Spinal cord (tissue), 10 donors: Measurements from ENCODE around the gene CCNL1. TPM values are rescaled to one million over a fixed set of nuclear protein-coding genes. Genes with fewer than 3 reads are reported as not detected.

Experiments
- DNase-seq, 6 donors: peaks; one replicate each; pipeline versions ENCODE4 v3.0.0 to v3.0.0-alpha.2; 2013 to 2015; ENCODE audit warnings: low spot score in 6 of 6, low read depth in 4 of 6
- H3K27ac ChIP-seq: one replicate; pipeline ENCODE4 v1.5.1; 2013; ENCODE audit warnings: low read depth, low read length, control low read depth
- H3K27me3 ChIP-seq: one replicate; pipeline ENCODE4 v1.6.1; 2013; ENCODE audit warnings: low read length; ENCODE audit not compliant: control insufficient read depth, insufficient read depth
- H3K36me3 ChIP-seq: one replicate; pipeline ENCODE4 v1.6.1; 2013; ENCODE audit warnings: low read length; ENCODE audit not compliant: control insufficient read depth, insufficient read depth
- H3K4me1 ChIP-seq: one replicate; pipeline ENCODE4 v1.6.1; 2013; ENCODE audit warnings: low read length; ENCODE audit not compliant: control insufficient read depth, insufficient read depth
- H3K4me3 ChIP-seq: one replicate; pipeline ENCODE4 v1.5.1; 2013; ENCODE audit warnings: low read depth, low read length, control low read depth
- H3K9me3 ChIP-seq: one replicate; pipeline ENCODE4 v1.6.1; 2013; ENCODE audit warnings: low read length; ENCODE audit not compliant: control insufficient read depth, insufficient read depth
- WGBS: methylation state at CpG from one replicate; pipeline ENCODE4 v1.1.5; 2013; ENCODE audit warnings: missing lambda C conversion rate; ENCODE audit not compliant: insufficient coverage; 5-methylcytosine and 5-hydroxymethylcytosine counted together
- polyA plus RNA-seq, 2 donors: library from polyadenylated mRNA; unstranded; fragments of 120-200 nt; gene quantifications; one replicate each; pipeline ENCODE4 v1.2.1, GENCODE V29; 2013; ENCODE audit not compliant: insufficient read length in 2 of 2
- total RNA-seq, 2 donors: library from RNA; depleted of rRNA in 1 of 2; stranded (reverse); fragments of 120-200 nt in 1 of 2; fragments of >200 nt in 1 of 2; gene quantifications; one replicate each; pipeline versions ENCODE4 v1.2.3 to v1.2.4, GENCODE V29; 2013 to 2014
- donor health status: healthy.

Gene CCNL1
- total and polyA plus RNA-seq, 4 donors: 70.0 to 154 (median 117) TPM

DNA sequence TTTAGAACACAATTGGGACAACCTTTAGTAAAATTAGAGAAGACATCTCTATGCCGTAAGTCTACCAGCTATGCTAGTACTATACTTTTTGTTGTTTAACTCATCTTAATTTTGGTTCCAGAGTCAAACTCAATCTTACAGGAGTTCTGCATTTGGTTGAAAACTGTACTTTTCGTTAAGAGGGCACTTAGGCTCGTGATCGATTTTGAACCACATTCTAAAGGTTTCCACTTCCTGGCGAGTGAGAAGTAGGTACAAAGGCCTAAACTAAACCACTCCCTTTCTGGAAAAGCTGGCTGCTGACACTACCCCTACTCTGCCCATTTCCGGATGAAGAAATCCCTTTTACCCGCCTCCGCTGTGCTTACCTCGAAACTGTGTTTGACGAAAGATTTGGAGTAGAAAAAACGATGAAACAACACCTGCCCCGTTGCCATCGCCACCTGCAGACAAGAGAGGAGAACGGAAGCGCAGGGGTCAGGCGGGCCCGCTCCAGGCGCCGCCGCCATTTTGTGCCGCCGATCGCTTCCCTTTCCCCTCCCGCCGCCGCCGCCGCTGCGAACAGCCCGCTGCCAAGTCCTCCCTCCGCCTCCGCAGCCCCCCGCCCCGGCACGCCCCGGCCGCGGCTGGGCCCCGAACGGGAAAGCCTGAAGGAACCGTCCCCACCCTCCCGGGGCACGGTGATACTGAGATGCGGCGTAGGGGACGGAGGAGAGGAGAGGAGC, 748 bp downstream of the CCNL1 start:
- Histone ChIP-seq H3K4me1 (peaks cover 7% of the 10 kb centered on the region), H3K36me3 (peaks cover 5% of the 10 kb centered on the region), H3K27me3 (no peaks in the 10 kb centered on the region), H3K4me3 (peak overlapping the region; percentile 98), H3K27ac (peak overlapping the region; percentile 100), H3K9me3 (no peaks in the 10 kb centered on the region)
- peak in 3 of 6 donors; percentile 33 to 79 (median 77) for DNase-seq
- under 1% methylated on average over 32 of the region's 46 CpGs for WGBS

DNA sequence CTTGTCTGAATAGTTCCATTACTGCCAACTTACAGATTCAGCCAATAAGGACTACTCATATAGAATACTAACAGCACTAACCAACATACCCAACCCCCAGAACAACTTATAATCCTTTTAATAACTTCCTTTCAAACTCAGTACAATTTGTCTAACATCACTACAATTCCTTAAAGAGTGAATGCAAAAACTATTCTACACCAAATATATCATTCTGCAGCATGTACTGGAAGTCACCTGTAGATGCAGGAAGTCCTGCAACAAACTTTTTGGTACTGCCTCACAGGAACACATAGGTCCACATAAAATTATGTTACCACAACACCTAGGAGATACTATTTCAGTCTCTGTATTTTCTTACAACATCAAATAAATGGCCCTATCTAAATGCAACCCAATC, 2.1 kb downstream of the CCNL1 start:
- Histone ChIP-seq H3K9me3 (no peaks in the 10 kb centered on the region), H3K36me3 (no peaks in the 10 kb centered on the region), H3K27ac (no peak overlapping the region), H3K4me1 (peaks cover 7% of the 10 kb centered on the region), H3K27me3 (no peaks in the 10 kb centered on the region), H3K4me3 (no peak overlapping the region)
- DNase-seq: no peak

DNA sequence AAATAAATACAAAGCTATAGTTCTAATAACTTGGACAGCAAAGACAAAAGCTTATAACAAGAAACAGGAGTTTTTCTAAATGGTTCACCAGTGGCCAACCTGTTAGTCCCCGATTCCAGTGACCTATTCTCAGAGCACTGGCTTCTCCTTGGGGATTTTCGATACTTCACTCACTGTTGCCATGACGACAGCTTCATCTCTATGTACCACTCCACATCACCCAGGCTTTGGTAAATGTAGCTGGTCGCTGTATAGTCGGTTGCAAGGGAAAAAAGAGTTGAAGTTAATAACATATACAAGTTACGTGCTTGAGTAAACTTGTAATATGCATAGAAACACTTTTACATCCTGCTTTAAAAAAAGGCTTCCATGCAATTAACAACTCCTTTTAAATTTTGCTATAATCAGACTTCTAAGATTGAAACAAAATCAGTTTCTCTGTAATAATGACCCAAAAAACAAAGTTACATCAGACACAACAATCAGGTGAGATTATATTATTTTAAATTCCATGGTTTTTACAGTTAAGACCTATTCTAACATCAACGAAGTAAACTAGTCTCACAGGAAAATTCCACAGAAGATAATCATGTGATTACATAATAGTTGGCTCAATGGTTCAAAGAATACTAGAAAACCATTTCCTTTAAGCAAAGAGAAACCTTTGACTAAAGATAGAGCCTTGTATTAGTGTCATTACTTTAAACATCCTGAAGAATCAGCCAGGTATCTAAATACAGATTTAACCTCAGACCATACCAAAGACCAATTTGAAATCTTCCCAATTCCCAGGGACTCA, 2.9 kb downstream of the CCNL1 start:
- Histone ChIP-seq H3K27me3 (no peaks in the 10 kb centered on the region), H3K27ac (no peak overlapping the region), H3K4me1 (peaks cover 7% of the 10 kb centered on the region), H3K9me3 (no peaks in the 10 kb centered on the region), H3K4me3 (no peak overlapping the region), H3K36me3 (no peaks in the 10 kb centered on the region)
- WGBS: no CpG with 5 or more reads among the region's 7 CpGs
- DNase-seq: peak in 3 of 6 donors; percentile 37 to 61 (median 54)

DNA sequence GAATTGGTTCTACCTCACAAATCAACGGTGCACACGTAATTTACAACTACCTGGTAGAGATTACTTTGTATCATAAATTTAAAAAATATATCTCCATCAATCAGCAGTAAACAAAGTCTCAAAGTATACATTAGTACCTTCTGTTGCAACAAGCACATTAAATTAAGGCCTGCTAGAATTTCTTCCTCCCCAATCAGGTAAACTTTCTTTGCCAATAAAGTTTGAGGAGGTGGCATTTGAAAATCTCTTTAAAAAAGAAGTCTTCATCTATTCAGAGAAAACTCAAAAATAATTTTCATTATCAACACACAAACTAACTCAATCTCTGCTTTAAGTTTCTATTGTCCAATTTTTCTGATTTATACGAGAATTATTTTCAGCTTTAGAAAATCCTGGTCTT, 4.4 kb downstream of the CCNL1 start:
- no CpG with 5 or more reads among the region's 3 CpGs for WGBS
- H3K9me3 ChIP-seq: no peaks in the 10 kb centered on the region
- no peak overlapping the region for H3K27ac ChIP-seq
- H3K4me3 ChIP-seq: no peak overlapping the region
- no peak for DNase-seq
- H3K27me3 ChIP-seq: no peaks in the 10 kb centered on the region
- H3K36me3 ChIP-seq: no peaks in the 10 kb centered on the region
- H3K4me1 ChIP-seq: peaks cover 3% of the 10 kb centered on the region

DNA sequence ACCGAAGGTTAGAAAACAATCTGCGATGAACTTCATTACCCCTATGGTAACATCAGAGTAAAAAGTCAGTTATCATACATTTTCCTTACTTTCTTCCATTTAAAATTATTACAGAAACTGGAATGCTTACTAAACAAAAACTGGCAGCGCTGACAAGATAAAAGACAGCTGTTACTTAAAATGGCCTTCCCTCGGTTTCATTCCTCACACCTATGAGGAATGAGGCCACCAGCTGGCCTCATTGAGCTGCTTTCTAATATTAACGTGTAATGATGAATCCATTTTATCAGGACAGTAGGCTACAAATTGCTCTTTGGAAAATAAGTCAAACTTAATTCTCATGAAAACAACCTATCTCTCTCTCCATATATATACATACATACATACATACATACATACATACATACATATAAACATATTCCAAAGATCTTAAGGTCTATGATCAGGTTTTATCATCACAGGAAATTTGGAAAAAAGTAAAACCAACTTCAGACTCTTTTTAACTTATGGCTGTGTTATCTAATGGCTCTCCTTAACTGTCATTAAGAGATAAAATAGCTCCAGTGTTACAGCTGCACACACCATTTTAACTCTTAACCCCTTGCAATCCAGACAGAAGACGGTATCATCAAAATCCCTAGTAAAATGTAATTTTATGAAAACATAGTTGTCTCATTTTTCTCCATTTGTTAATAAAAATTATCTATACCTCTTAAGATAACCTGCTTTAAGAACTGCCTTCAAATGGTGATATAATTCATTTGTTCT, 5.2 kb downstream of the CCNL1 start:
- no peak overlapping the region for H3K4me3 ChIP-seq
- H3K27ac ChIP-seq: no peak overlapping the region
- no peaks in the 10 kb centered on the region for H3K9me3 ChIP-seq
- no peaks in the 10 kb centered on the region for H3K4me1 ChIP-seq
- DNase-seq: no peak
- no peaks in the 10 kb centered on the region for H3K27me3 ChIP-seq
- no CpG with 5 or more reads among the region's 6 CpGs for WGBS
- H3K36me3 ChIP-seq: peaks cover 2% of the 10 kb centered on the region

DNA sequence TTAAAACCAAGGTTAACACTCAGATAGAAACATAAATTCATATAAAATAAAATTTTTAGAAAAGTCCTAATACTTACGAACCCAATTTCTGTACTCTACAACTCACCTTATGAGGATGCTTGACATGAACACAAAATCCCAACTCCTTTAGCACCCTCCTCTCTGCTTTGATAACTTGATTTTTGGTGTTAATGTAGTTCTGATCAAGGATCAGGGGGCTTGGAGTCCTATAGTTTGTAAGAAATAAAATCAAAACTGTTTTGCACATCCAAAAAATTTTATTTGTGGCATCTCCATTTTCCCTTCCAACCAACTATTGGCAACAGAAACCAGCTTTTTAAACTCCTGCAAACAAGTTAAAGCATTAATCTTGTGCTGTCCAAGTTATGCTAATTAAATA, 7.0 kb downstream of the CCNL1 start:
- Histone ChIP-seq H3K9me3 (no peaks in the 10 kb centered on the region), H3K27me3 (no peaks in the 10 kb centered on the region), H3K27ac (no peak overlapping the region), H3K4me1 (no peaks in the 10 kb centered on the region), H3K36me3 (peaks cover 12% of the 10 kb centered on the region), H3K4me3 (no peak overlapping the region)
- no peak for DNase-seq
- WGBS: no CpG with 5 or more reads among the region's 1 CpG

DNA sequence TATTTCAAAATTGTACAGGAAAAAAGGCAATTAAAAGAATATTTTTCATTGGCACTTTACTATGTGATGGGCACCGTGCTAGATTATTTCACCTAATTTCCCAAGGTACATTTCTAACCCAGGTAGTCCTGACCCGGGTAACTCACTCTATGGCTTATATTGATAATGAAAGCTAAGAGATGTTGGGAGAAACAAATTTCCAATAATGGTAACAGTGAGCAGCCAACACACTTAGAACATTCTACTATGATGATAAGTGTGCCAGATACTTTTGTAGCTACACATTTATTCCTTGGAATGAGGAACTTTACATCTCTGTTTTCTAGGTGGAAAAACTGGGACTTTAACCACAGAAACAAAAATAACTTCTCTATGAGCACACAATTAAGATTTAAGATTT, 7.5 kb downstream of the CCNL1 start:
- H3K4me1 ChIP-seq: no peaks in the 10 kb centered on the region
- H3K27ac ChIP-seq: no peak overlapping the region
- H3K4me3 ChIP-seq: no peak overlapping the region
- no peaks in the 10 kb centered on the region for H3K9me3 ChIP-seq
- no peak for DNase-seq
- H3K27me3 ChIP-seq: no peaks in the 10 kb centered on the region
- WGBS: no CpG with 5 or more reads among the region's 2 CpGs
- peaks cover 14% of the 10 kb centered on the region for H3K36me3 ChIP-seq

DNA sequence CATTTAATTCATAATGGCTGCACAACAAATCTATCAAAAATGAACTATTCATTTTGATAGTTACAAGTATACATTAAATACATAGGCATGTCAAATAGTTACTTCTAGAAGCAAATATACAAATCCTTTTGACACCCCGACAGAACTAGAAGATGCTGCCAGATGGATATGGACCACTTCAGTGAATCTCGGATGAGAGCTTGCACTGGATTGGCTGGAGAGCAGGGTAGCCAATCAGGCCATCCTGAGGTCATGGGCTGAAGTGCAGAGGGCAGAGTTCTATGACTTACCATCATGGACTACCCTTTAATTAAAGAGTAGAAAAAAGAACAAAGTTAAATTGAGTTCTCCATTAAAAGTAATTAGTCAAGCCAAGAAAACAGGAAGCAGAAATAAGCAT, 8.3 kb downstream of the CCNL1 start:
- no peak overlapping the region for H3K4me3 ChIP-seq
- no peaks in the 10 kb centered on the region for H3K9me3 ChIP-seq
- H3K36me3 ChIP-seq: peaks cover 14% of the 10 kb centered on the region
- H3K27ac ChIP-seq: no peak overlapping the region
- no peaks in the 10 kb centered on the region for H3K4me1 ChIP-seq
- no peak for DNase-seq
- WGBS: 100% methylated on average over 1 of the region's 2 CpGs
- no peaks in the 10 kb centered on the region for H3K27me3 ChIP-seq

DNA sequence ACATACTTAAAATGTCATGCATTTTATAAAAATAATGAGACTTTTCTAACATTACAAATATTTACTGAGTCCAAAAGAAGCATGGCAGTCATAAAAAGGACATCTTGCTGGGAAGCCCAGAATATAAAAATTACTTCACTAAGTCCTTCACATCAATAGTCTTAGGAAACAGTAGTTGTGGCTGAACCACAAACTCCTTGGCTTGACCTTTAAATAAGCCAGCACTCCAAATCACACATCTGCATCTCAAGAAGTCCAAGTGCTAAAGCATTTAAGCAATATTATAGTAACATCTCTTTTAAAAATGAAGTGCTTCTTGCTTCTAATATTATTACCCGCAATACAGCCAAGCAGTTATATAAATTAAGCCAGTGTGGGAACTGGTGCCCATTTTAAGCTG, 8.8 kb downstream of the CCNL1 start:
- H3K27ac ChIP-seq: no peak overlapping the region

More for the DNA sequence above, 8.8 kb downstream of the CCNL1 start:
- WGBS: no CpG with 5 or more reads among the region's 1 CpG
- Histone ChIP-seq H3K9me3 (no peaks in the 10 kb centered on the region), H3K4me3 (no peak overlapping the region), H3K27me3 (no peaks in the 10 kb centered on the region), H3K4me1 (no peaks in the 10 kb centered on the region), H3K36me3 (peaks cover 14% of the 10 kb centered on the region)
- no peak for DNase-seq
